ENCODE data around the gene HMG20B. TPM values are rescaled to one million over a fixed set of nuclear protein-coding genes. Genes with fewer than 3 reads are reported as not detected.

Gene HMG20B
- total and polyA plus RNA-seq, 2 of the 8 experiments (the other 6 are each of a cell fraction or from before 2014, with no cell fraction given) = 42.9 to 74.2 TPM

DNA sequence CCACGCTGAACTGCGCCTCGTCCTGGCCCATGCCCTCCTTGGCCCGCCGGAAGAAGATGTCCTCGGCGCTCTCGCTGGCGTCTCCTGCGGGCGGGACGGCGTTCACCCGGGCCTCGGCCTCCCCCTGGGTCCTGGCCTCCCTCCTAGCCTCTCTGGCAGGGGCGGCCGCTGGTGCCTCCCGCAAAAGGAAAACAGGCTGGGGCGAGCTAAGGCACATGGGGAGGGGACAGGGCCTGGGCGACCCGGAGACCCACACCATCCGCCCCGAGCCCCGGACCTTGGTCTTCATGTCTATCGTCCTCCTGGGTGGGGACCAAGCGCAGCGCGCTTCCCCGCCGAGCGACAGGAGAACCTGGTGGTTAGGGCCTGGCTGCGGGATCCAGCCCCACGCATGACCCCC is 39.6 kb downstream of the HMG20B start:
- H4K5ac ChIP-seq (ENCODE audit: insufficient read length, low read depth, low read length) = no peak overlapping the region
- WGBS, 2 experiments (ENCODE audit: extremely low coverage in 1 of 2, insufficient coverage in 1 of 2, insufficient read length in 1 of 2, insufficient replicate concordance in 2 of 2, low coverage in 1 of 2, low lambda C conversion rate in 2 of 2, missing lambda C conversion rate in 1 of 2) = 93% methylated on average over 32 of the region's 33 CpGs; no CpG with 5 or more reads in 1 of the 2 experiments
- no peaks in the 10 kb centered on the region for H3K27me3 ChIP-seq (replicated peaks in 1 of 4; ENCODE audit: control insufficient read depth in 3 of 4, extremely low read depth in 1 of 4, insufficient read depth in 3 of 4, low read length in 3 of 4)
- H3K4me3 ChIP-seq (ENCODE audit: extremely low read depth in 1 of 4, insufficient read depth in 2 of 4, low read depth in 3 of 4, low read length in 4 of 4) = no peak overlapping the region
- H3K27ac ChIP-seq (ENCODE audit: low read depth, low read length) = no peak overlapping the region
- no peak overlapping the region for H3K18ac ChIP-seq (ENCODE audit: extremely low read depth, low read length)
- peaks cover 2% of the 10 kb centered on the region; the same call in 1 of the 2 replicates for H3K23me2 ChIP-seq (ENCODE audit: low read depth, low read length)
- no peak overlapping the region for H3K4ac ChIP-seq (replicated peaks; ENCODE audit: insufficient read length, low read depth, low read length)
- H2BK15ac ChIP-seq (ENCODE audit: low read length) = no peak overlapping the region
- TF ChIP-seq CTBP2 (IDR thresholded peaks at IDR 0.05; ENCODE audit: borderline replicate concordance, insufficient read depth, insufficient read length, low read length) = no peak
- TF ChIP-seq RBBP5 (IDR thresholded peaks at IDR 0.05; ENCODE audit: borderline replicate concordance, low read depth, low read length) = no peak
- no peak for TF ChIP-seq CEBPB (IDR thresholded peaks at IDR 0.05; ENCODE audit: low read depth, low read length)
- TF ChIP-seq POLR2AphosphoS5 (IDR thresholded peaks at IDR 0.05; ENCODE audit: low read depth, low read length) = no peak
- no peak for TF ChIP-seq SRF (IDR thresholded peaks at IDR 0.05; ENCODE audit: low read depth, low read length)
- no peak for TF ChIP-seq TAF1 (IDR thresholded peaks at IDR 0.05; ENCODE audit: low read depth, low read length)
- no peak for TF ChIP-seq POU5F1 (IDR thresholded peaks at IDR 0.05; ENCODE audit: low read depth, low read length)
- no peak for TF ChIP-seq BACH1 (IDR thresholded peaks at IDR 0.05; ENCODE audit: low read length)
- no peak overlapping the region for H2AFZ ChIP-seq (ENCODE audit: low read length)
- no peak overlapping the region for H3K4me2 ChIP-seq (ENCODE audit: insufficient read depth in 1 of 2, low read depth in 2 of 2, low read length in 2 of 2)
- H2BK120ac ChIP-seq (replicated peaks; ENCODE audit: low read depth, low read length) = no peak overlapping the region
- no peak overlapping the region for H2BK12ac ChIP-seq (ENCODE audit: low read depth, low read length)
- CTCF ChIA-PET (ENCODE audit: partially characterized antibody) = interaction anchor here (0.8 to 1.4 kb wide), 9 partner anchors 10 to 47 kb away, joined by 3 to 4 read pairs (median 3); no protein-coding TSS in a partner anchor
- no peak overlapping the region for H3K56ac ChIP-seq (replicated peaks; ENCODE audit: insufficient read length, low read depth, low read length)
- no peaks in the 10 kb centered on the region for H3K9me3 ChIP-seq (ENCODE audit: insufficient read depth in 2 of 2, low read depth in 1 of 2, low read length in 1 of 2)
- no peak overlapping the region for H2AK5ac ChIP-seq (ENCODE audit: low read depth, low read length)
- no peak overlapping the region for H4K91ac ChIP-seq (replicated peaks; ENCODE audit: insufficient read length, low read length)
- no peaks in the 10 kb centered on the region for H3K79me2 ChIP-seq (ENCODE audit: control insufficient read depth in 1 of 2, insufficient read depth in 2 of 2, low read length in 2 of 2)
- no peak overlapping the region for H2BK20ac ChIP-seq (ENCODE audit: low read length)
- POLR2A ChIA-PET (ENCODE audit: partially characterized antibody) = interaction anchor here (0.8 to 1.7 kb wide), 3 partner anchors 34 to 60 kb away, joined by 3 to 5 read pairs (median 4); no protein-coding TSS in a partner anchor
- H4K20me1 ChIP-seq (replicated peaks in 1 of 2; ENCODE audit: control insufficient read depth in 1 of 2, insufficient read depth in 2 of 2, low read length in 2 of 2) = peaks cover 2 to 13% of the 10 kb centered on the region in 2 experiments
- no peak overlapping the region for H4K8ac ChIP-seq (ENCODE audit: extremely low read depth, insufficient read depth, low read length)
- peaks cover 0 to 21% (median 3%) of the 10 kb centered on the region in 4 experiments; a peak in 2 of 8 replicates for H3K36me3 ChIP-seq (ENCODE audit: control insufficient read depth in 2 of 4, insufficient read depth in 4 of 4, low read length in 3 of 4)
- H3K9ac ChIP-seq (replicated peaks in 1 of 4; ENCODE audit: extremely low read depth in 1 of 4, low read depth in 3 of 4, low read length in 3 of 4) = no peak overlapping the region
- no peak overlapping the region for H2BK5ac ChIP-seq (ENCODE audit: low read depth, low read length)
- no peak for DNase-seq (ENCODE audit: low read depth in 1 of 2, low spot score in 2 of 2)
- H3K4me1 ChIP-seq (replicated peaks in 1 of 4; ENCODE audit: control insufficient read depth in 3 of 4, insufficient read depth in 4 of 4, low read length in 3 of 4) = peaks cover 3 to 6% (median 5%) of the 10 kb centered on the region in 4 experiments; a peak in 5 of 7 replicates
- no peaks in the 10 kb centered on the region; the same call in 1 of the 2 replicates for H3K79me1 ChIP-seq (ENCODE audit: low read depth, low read length)
- H3K23ac ChIP-seq (ENCODE audit: insufficient read length) = no peak overlapping the region
- no peak for FAIRE-seq
- H3K14ac ChIP-seq (ENCODE audit: insufficient read length) = no peak overlapping the region
